H1 (cell line): ENCODE measurements around the gene KIF25. TPM values are rescaled to one million over a fixed set of nuclear protein-coding genes. Genes with fewer than 3 reads are reported as not detected.

ENCODE experiments used
- CTCF ChIA-PET: fragments of 300-600 bp; sonication (Branson Sonifier 250); formaldehyde crosslinking; loops from one replicate; lab custom pipeline; 2021; ENCODE audit not compliant: partially characterized antibody; lab: Charles Lee
- POLR2A ChIA-PET: fragments of 300-600 bp; sonication (Branson Sonifier 250); formaldehyde crosslinking; loops from one replicate; lab custom pipeline; 2021; ENCODE audit warnings: inconsistent platforms; ENCODE audit not compliant: partially characterized antibody; lab: Charles Lee
- DNase-seq, 2 experiments: peaks; one replicate each; pipeline versions ENCODE4 v3.0.0 to v3.0.0-alpha.2; 2010 to 2022; ENCODE audit warnings: low spot score in 2 of 2, low read depth in 1 of 2, mixed read lengths in 1 of 2
- FAIRE-seq: peaks from 2 replicates; lab custom pipeline; 2011; peaks lifted over from hg19 to GRCh38; lab: Jason Lieb, UNC
- H2AFZ ChIP-seq: 2 replicates; pipeline ENCODE4 v1.8.1; 2012; ENCODE audit warnings: low read length, inconsistent platforms
- H2AK5ac ChIP-seq: 2 replicates; pipeline ENCODE4 v1.6.1; 2013; ENCODE audit warnings: low read depth, low read length
- H2BK120ac ChIP-seq: replicated peaks from 2 replicates; pipeline ENCODE3; 2013; ENCODE audit warnings: low read depth, low read length, inconsistent platforms
- H2BK12ac ChIP-seq: 2 replicates; pipeline ENCODE4 v1.6.1; 2013; ENCODE audit warnings: low read depth, low read length
- H2BK15ac ChIP-seq: 2 replicates; pipeline ENCODE4 v1.6.1; 2013; ENCODE audit warnings: low read length
- H2BK20ac ChIP-seq: 2 replicates; pipeline ENCODE4 v1.6.1; 2013; ENCODE audit warnings: low read length
- H2BK5ac ChIP-seq: 2 replicates; pipeline ENCODE4 v1.6.1; 2013; ENCODE audit warnings: low read depth, low read length
- H3K14ac ChIP-seq: 2 replicates; pipeline ENCODE4 v1.6.1; 2013; ENCODE audit warnings: inconsistent platforms; ENCODE audit not compliant: insufficient read length
- H3K18ac ChIP-seq: 2 replicates; pipeline ENCODE4 v1.6.1; 2013; ENCODE audit warnings: low read length; ENCODE audit errors: extremely low read depth
- H3K23ac ChIP-seq: 2 replicates; pipeline ENCODE4 v1.6.1; 2013; ENCODE audit warnings: inconsistent platforms; ENCODE audit not compliant: insufficient read length
- H3K23me2 ChIP-seq: 2 replicates; pipeline ENCODE4 v1.6.1; 2013; ENCODE audit warnings: low read depth, low read length
- H3K27ac ChIP-seq: 2 replicates; pipeline ENCODE4 v1.6.1; 2011; ENCODE audit warnings: low read depth, low read length, inconsistent platforms
- H3K27me3 ChIP-seq, 4 experiments: replicated peaks in 1 of 4; 1 replicate in 1 of 4; 2 replicates in 3 of 4; pipeline versions ENCODE4 v1.6.1 to v1.8.1; 2011 to 2013; ENCODE audit warnings: low read length in 3 of 4, mild to moderate bottlenecking in 3 of 4, inconsistent platforms in 2 of 4, mixed read lengths in 2 of 4, moderate library complexity in 1 of 4; ENCODE audit not compliant: control insufficient read depth in 3 of 4, insufficient read depth in 3 of 4; ENCODE audit errors: extremely low read depth in 1 of 4
- H3K36me3 ChIP-seq, 4 experiments: 2 replicates each; pipeline versions ENCODE4 v1.6.1 to v1.8.1; 2011 to 2013; ENCODE audit warnings: mild to moderate bottlenecking in 4 of 4, low read length in 3 of 4, moderate library complexity in 2 of 4, control low read depth in 1 of 4, inconsistent platforms in 1 of 4; ENCODE audit not compliant: insufficient read depth in 4 of 4, control insufficient read depth in 2 of 4
- H3K4ac ChIP-seq: replicated peaks from 2 replicates; pipeline ENCODE3; 2013; ENCODE audit warnings: low read length, low read depth, mixed read lengths, inconsistent platforms; ENCODE audit not compliant: insufficient read length
- H3K4me1 ChIP-seq, 4 experiments: replicated peaks in 1 of 4; 1 replicate in 1 of 4; 2 replicates in 3 of 4; pipeline versions ENCODE4 v1.6.1 to v1.8.1; 2011 to 2013; ENCODE audit warnings: low read length in 3 of 4, inconsistent platforms in 2 of 4, mixed read lengths in 1 of 4; ENCODE audit not compliant: insufficient read depth in 4 of 4, control insufficient read depth in 3 of 4
- H3K4me2 ChIP-seq, 2 experiments: 2 replicates each; pipeline versions ENCODE4 v1.6.1 to v1.8.1; 2011 to 2013; ENCODE audit warnings: low read depth in 2 of 2, low read length in 2 of 2, control low read depth in 1 of 2, inconsistent platforms in 1 of 2, mild to moderate bottlenecking in 1 of 2; ENCODE audit not compliant: insufficient read depth in 1 of 2
- H3K4me3 ChIP-seq, 4 experiments: fragments of 200-600, 300-600 bp in 1 of 4; sonication (generic), shearing (Covaris generic), sonication (Bioruptor Twin) in 1 of 4; 2 replicates each; pipeline versions ENCODE4 v1.5.1 to v1.8.1; 2011 to 2016; ENCODE audit warnings: low read length in 4 of 4, low read depth in 3 of 4, control low read depth in 2 of 4, inconsistent platforms in 2 of 4, mild to moderate bottlenecking in 2 of 4, mixed read lengths in 1 of 4, moderate library complexity in 1 of 4; ENCODE audit not compliant: insufficient read depth in 2 of 4; ENCODE audit errors: extremely low read depth in 1 of 4
- H3K56ac ChIP-seq: replicated peaks from 2 replicates; pipeline ENCODE3; 2013; ENCODE audit warnings: low read depth, mild to moderate bottlenecking, mixed read lengths, low read length, inconsistent platforms; ENCODE audit not compliant: insufficient read length
- H3K79me1 ChIP-seq: 2 replicates; pipeline ENCODE4 v1.6.1; 2013; ENCODE audit warnings: low read depth, low read length, control low read depth
- H3K79me2 ChIP-seq, 2 experiments: 2 replicates each; pipeline versions ENCODE4 v1.6.1 to v1.8.1; 2012 to 2013; ENCODE audit warnings: low read length in 2 of 2, mild to moderate bottlenecking in 2 of 2, inconsistent platforms in 1 of 2; ENCODE audit not compliant: insufficient read depth in 2 of 2, control insufficient read depth in 1 of 2
- H3K9ac ChIP-seq, 4 experiments: replicated peaks in 1 of 4; 1 replicate in 1 of 4; 2 replicates in 3 of 4; pipeline versions ENCODE4 v1.6.1 to v1.8.1; 2011 to 2013; ENCODE audit warnings: low read depth in 3 of 4, low read length in 3 of 4, control low read depth in 2 of 4, mild to moderate bottlenecking in 2 of 4, moderate library complexity in 2 of 4, inconsistent platforms in 1 of 4; ENCODE audit errors: extremely low read depth in 1 of 4
- H3K9me3 ChIP-seq, 2 experiments: 2 replicates each; pipeline versions ENCODE4 v1.6.1 to v1.8.1; 2012 to 2013; ENCODE audit warnings: mild to moderate bottlenecking in 2 of 2, moderate library complexity in 2 of 2, control low read depth in 1 of 2, inconsistent platforms in 1 of 2, low read depth in 1 of 2, low read length in 1 of 2, mixed read lengths in 1 of 2; ENCODE audit not compliant: insufficient read depth in 2 of 2
- H4K20me1 ChIP-seq, 2 experiments: replicated peaks in 1 of 2; 2 replicates each; pipeline versions ENCODE3 to v1.8.1; 2011 to 2013; ENCODE audit warnings: inconsistent platforms in 2 of 2, low read length in 2 of 2, mild to moderate bottlenecking in 1 of 2; ENCODE audit not compliant: insufficient read depth in 2 of 2, control insufficient read depth in 1 of 2
- H4K5ac ChIP-seq: 2 replicates; pipeline ENCODE4 v1.6.1; 2013; ENCODE audit warnings: low read length, low read depth, mixed read lengths, inconsistent platforms; ENCODE audit not compliant: insufficient read length
- H4K8ac ChIP-seq: 2 replicates; pipeline ENCODE4 v1.8.0; 2013; ENCODE audit warnings: mild to moderate bottlenecking, moderate library complexity, low read length, inconsistent platforms; ENCODE audit not compliant: insufficient read depth; ENCODE audit errors: extremely low read depth
- H4K91ac ChIP-seq: replicated peaks from 2 replicates; pipeline ENCODE3; 2013; ENCODE audit warnings: low read length, mixed read lengths, inconsistent platforms; ENCODE audit not compliant: insufficient read length
- ASH2L ChIP-seq: fragments of 200-600, 300-600 bp; sonication (generic); IDR thresholded peaks from one replicate; pipeline ENCODE4 v1.7.1; 2017; ENCODE audit warnings: low read length
- HDAC2 ChIP-seq, 2 experiments: fragments of 300-600 bp in 1 of 2; sonication (generic) in 1 of 2; IDR thresholded peaks; 2 replicates each; pipeline ENCODE4 v1.6.1; 2011 to 2012; ENCODE audit warnings: low read depth in 2 of 2, low read length in 2 of 2, mild to moderate bottlenecking in 2 of 2, moderate library complexity in 2 of 2, borderline replicate concordance in 1 of 2, inconsistent platforms in 1 of 2
- JUN ChIP-seq: IDR thresholded peaks from 2 replicates; pipeline ENCODE4 v1.6.1; 2011; ENCODE audit warnings: low read depth, mild to moderate bottlenecking, improper control_type of control experiment, low read length
- KDM4A ChIP-seq: IDR thresholded peaks from one replicate; pipeline ENCODE4 v1.7.1; 2012; ENCODE audit warnings: low read depth, mild to moderate bottlenecking, moderate library complexity, low read length, inconsistent platforms; ENCODE audit not compliant: severe bottlenecking
- KDM5A ChIP-seq: fragments of 200-600 bp; IDR thresholded peaks from 2 replicates; pipeline ENCODE4 v1.7.1; 2012; ENCODE audit warnings: mild to moderate bottlenecking, low read length, inconsistent platforms, mixed read lengths
- NRF1 ChIP-seq: IDR thresholded peaks from 2 replicates; pipeline ENCODE4 v1.6.1; 2011; ENCODE audit warnings: mild to moderate bottlenecking, low read depth, low read length, improper control_type of control experiment
- POLR2A ChIP-seq, 2 experiments: IDR thresholded peaks; 1 replicate in 1 of 2; 2 replicates in 1 of 2; pipeline ENCODE4 v1.6.1; 2011; ENCODE audit warnings: low read depth in 2 of 2, low read length in 2 of 2, mild to moderate bottlenecking in 2 of 2; ENCODE audit errors: control extremely low read depth in 1 of 2
- RFX5 ChIP-seq: IDR thresholded peaks from 2 replicates; pipeline ENCODE4 v1.6.1; 2011; ENCODE audit warnings: low read depth, low read length, improper control_type of control experiment, borderline replicate concordance
- SP1 ChIP-seq: IDR thresholded peaks from 2 replicates; pipeline ENCODE4 v1.6.1; 2011; ENCODE audit warnings: low read depth, low read length
- SP2 ChIP-seq: IDR thresholded peaks from 2 replicates; pipeline ENCODE4 v1.6.1; 2012; ENCODE audit warnings: mild to moderate bottlenecking, low read length, inconsistent platforms
- TCF12 ChIP-seq: IDR thresholded peaks from 2 replicates; pipeline ENCODE4 v1.6.1; 2011; ENCODE audit warnings: low read depth, mild to moderate bottlenecking, low read length
- WGBS, 2 experiments: shearing (Covaris generic) in 1 of 2; methylation state at CpG; one replicate each; pipeline versions ENCODE4 v1.1.6 to v1.1.7; 2013 to 2015; ENCODE audit warnings: low lambda C conversion rate in 2 of 2, mixed read lengths in 2 of 2, inconsistent platforms in 1 of 2, low coverage in 1 of 2, missing lambda C conversion rate in 1 of 2; ENCODE audit not compliant: insufficient replicate concordance in 2 of 2, insufficient coverage in 1 of 2, insufficient read length in 1 of 2; ENCODE audit errors: extremely low coverage in 1 of 2, missing lambda C conversion rate in 1 of 2; 5-methylcytosine and 5-hydroxymethylcytosine counted together
- polyA plus RNA-seq, 7 experiments: library from polyadenylated mRNA; depleted of rRNA in 3 of 7; stranded (reverse) in 5 of 7; unstranded in 2 of 7; fragments of >200 nt in 5 of 7; fragments of 200-250 nt in 2 of 7; gene quantifications; 1 replicate in 5 of 7; 2 replicates in 1 of 7; 4 replicates in 1 of 7; pipeline versions ENCODE4 v1.2.1 to v1.2.3, GENCODE V29; 2011 to 2013; ENCODE audit warnings: missing spikeins in 2 of 7, mixed read lengths in 2 of 7
- total RNA-seq: library from RNA; stranded (reverse); fragmentation: NEBNext Ultra II Directional; extraction: Animal tissue kit (Norgen Biotek cat#: 25700); gene quantifications from 2 replicates; pipeline ENCODE4 v1.2.1, GENCODE V29; 2021

KIF25 gene
- total and polyA plus RNA-seq, 2 of the 8 experiments (the other 6 are each of a cell fraction or from before 2014, with no cell fraction given), result 1.5 to 2.0 TPM

DNA sequence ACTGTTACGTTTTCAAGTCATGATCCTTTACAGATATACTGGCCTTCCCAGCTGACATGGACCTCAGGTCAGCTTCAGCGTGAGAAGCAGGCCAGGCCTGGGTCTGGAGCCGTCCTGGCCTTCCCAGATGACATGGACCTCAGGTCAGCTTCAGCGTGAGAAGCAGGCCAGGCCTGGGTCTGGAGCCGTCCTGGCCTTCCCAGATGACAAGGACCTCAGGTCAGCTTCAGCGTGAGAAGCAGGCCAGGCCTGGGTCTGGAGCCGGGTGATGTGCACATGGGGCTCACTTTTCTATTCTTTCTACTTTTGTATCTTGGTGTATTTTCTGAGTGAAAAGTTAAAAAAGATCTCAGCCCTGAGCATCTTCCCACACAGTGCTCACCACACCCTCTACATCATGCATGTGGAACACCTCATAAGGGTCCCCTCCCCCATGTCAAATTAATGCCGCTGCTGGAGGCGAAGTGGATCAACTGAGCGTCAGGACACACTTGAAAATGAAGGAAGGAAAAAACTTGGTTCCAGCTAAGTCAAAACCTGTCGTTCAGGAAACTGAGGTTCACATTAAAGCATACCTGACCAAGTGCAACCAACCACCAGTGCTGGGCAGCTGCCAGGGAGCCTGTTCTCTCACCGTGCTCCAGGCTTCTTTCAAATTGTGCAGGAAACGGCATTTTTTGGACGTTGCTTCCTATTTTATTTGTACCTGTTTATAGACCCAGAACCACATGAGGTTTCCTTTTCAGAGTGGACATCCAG lies 32.2 kb downstream of the KIF25 start:
- Histone ChIP-seq H3K4ac (no peak overlapping the region), H4K8ac (no peak overlapping the region), H2BK20ac (no peak overlapping the region), H3K14ac (no peak overlapping the region), H3K4me3 (no peak overlapping the region), H2BK120ac (no peak overlapping the region), H4K5ac (no peak overlapping the region), H3K79me1 (no peaks in the 10 kb centered on the region), H3K4me2 (no peak overlapping the region), H3K23ac (no peak overlapping the region), H3K9me3 (no peaks in the 10 kb centered on the region), H3K79me2 (no peaks in the 10 kb centered on the region), H3K18ac (no peak overlapping the region), H3K36me3 (no peaks in the 10 kb centered on the region), H3K9ac (no peak overlapping the region), H2BK5ac (no peak overlapping the region), H3K27ac (no peak overlapping the region), H2AFZ (no peak overlapping the region; the same call in 1 of the 2 replicates), H2BK12ac (no peak overlapping the region), H3K56ac (no peak overlapping the region), H4K20me1 (no peaks in the 10 kb centered on the region), H2BK15ac (no peak overlapping the region), H3K23me2 (no peaks in the 10 kb centered on the region), H3K4me1 (peaks cover 0 to 2% (median 0%) of the 10 kb centered on the region in 4 experiments; a peak in 2 of 7 replicates), H3K27me3 (no peaks in the 10 kb centered on the region; a peak in 1 of 7 replicates), H2AK5ac (no peak overlapping the region), H4K91ac (no peak overlapping the region)
- 86% methylated on average over 14 of the region's 14 CpGs; no CpG with 5 or more reads in 1 of the 2 experiments for WGBS, 2 experiments
- DNase-seq, result no peak
- no peak for FAIRE-seq
- POLR2A ChIA-PET, result interaction anchor here (0.9 kb wide), 1 partner anchor 14 kb away, joined by 3 read pairs; no protein-coding TSS in a partner anchor
- no peak for TF ChIP-seq KDM5A
- no peak for TF ChIP-seq SP2
- TF ChIP-seq KDM4A, result no peak
- TF ChIP-seq ASH2L, result no peak
- TF ChIP-seq HDAC2 (IDR thresholded peaks at IDR 0.05; ENCODE audit: borderline replicate concordance in 1 of 2, low read depth in 2 of 2, low read length in 2 of 2), result no peak
- no peak for TF ChIP-seq JUN
- no peak for TF ChIP-seq POLR2A (IDR thresholded peaks at IDR 0.05; ENCODE audit: control extremely low read depth in 1 of 2, low read depth in 2 of 2, low read length in 2 of 2)
- no peak for TF ChIP-seq RFX5
- no peak for TF ChIP-seq NRF1
- TF ChIP-seq TCF12, result no peak
- TF ChIP-seq SP1, result no peak
- CTCF ChIA-PET, result interaction anchor here (0.7 to 2.0 kb wide), 2 partner anchors 9 to 22 kb away, joined by 3 to 7 read pairs; no protein-coding TSS in a partner anchor
